ENCODE data around the gene AP3M1.

The AP3M1 gene

GRCh38 chr10:74077416-74077815 is 73.2 kb downstream of the AP3M1 start:
- DNase-seq, result no peak

GRCh38 chr10:74076961-74077360 is 73.7 kb downstream of the AP3M1 start:
- no peak for DNase-seq

DNA sequence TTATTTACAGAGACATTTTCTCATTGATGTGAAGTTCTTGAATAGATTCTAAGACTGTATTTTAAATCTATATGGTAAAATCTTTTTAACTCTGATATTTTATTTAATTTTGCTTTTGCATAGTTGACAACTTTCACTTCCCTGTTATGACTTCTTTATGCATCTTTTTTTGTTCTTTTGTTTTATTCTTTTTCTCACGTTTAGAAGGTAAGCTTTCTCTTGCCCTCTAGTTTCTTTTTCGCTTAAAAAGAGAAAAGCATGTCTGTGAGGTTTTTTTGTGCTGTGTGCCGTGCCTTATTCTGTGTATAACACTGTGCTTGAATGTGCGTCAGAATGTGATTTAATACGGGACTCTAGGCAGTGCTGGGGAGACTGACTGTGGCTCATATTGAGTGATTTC is 74.7 kb downstream of the AP3M1 start:
- no peak for DNase-seq

GRCh38 chr10:74072503-74072902 is 78.1 kb downstream of the AP3M1 start:
- DNase-seq, result no peak

- DNase-seq, result no peak
Observed at GRCh38 chr10:74071157-74071556, 79.5 kb downstream of the AP3M1 start.

All from NCI-H1930 (cell line).